H9 (cell line): ENCODE data around the gene TEX11. TPM values are rescaled to one million over a fixed set of nuclear protein-coding genes. Genes with fewer than 3 reads are reported as not detected.

Experiments
- DNase-seq: peaks from one replicate; pipeline ENCODE4 v3.0.0-alpha.2; 2017
- H2AFZ ChIP-seq: one replicate; pipeline ENCODE4 v1.6.1; 2013; ENCODE audit warnings: mild to moderate bottlenecking, low read length, control low read depth, moderate library complexity
- H2AK5ac ChIP-seq: 2 replicates; pipeline ENCODE4 v1.6.1; 2013; ENCODE audit warnings: low read length, control low read depth, mixed read lengths; ENCODE audit not compliant: insufficient read length
- H2BK120ac ChIP-seq: one replicate; pipeline ENCODE4 v1.6.1; 2013; ENCODE audit warnings: low read depth, mild to moderate bottlenecking, low read length, control low read depth, inconsistent platforms; ENCODE audit not compliant: poor library complexity, severe bottlenecking
- H2BK12ac ChIP-seq: 2 replicates; pipeline ENCODE4 v1.6.1; 2013; ENCODE audit warnings: low read length, control low read depth, mixed read lengths, low read depth; ENCODE audit not compliant: insufficient read length
- H2BK15ac ChIP-seq: 2 replicates; pipeline ENCODE4 v1.6.1; 2013; ENCODE audit warnings: low read depth, low read length, control low read depth
- H2BK20ac ChIP-seq: one replicate; pipeline ENCODE4 v1.6.1; 2013; ENCODE audit warnings: low read depth, mild to moderate bottlenecking, low read length, control low read depth, inconsistent platforms; ENCODE audit not compliant: poor library complexity, severe bottlenecking
- H2BK5ac ChIP-seq: 2 replicates; pipeline ENCODE4 v1.6.1; 2013; ENCODE audit warnings: low read length, control low read depth, mixed read lengths; ENCODE audit not compliant: insufficient read length
- H3K14ac ChIP-seq: 2 replicates; pipeline ENCODE4 v1.6.1; 2013; ENCODE audit warnings: low read length, control low read depth; ENCODE audit not compliant: insufficient read depth
- H3K18ac ChIP-seq: 2 replicates; pipeline ENCODE4 v1.6.1; 2013; ENCODE audit warnings: low read depth, mild to moderate bottlenecking, mixed read lengths, low read length, control low read depth; ENCODE audit not compliant: insufficient read length
- H3K23ac ChIP-seq: 2 replicates; pipeline ENCODE4 v1.6.1; 2013; ENCODE audit warnings: low read length, control low read depth, mixed read lengths, low read depth; ENCODE audit not compliant: insufficient read length
- H3K23me2 ChIP-seq: 2 replicates; pipeline ENCODE4 v1.6.1; 2013; ENCODE audit warnings: low read depth, mild to moderate bottlenecking, mixed read lengths, low read length, control low read depth; ENCODE audit not compliant: insufficient read length, poor library complexity, severe bottlenecking
- H3K27ac ChIP-seq: 2 replicates; pipeline ENCODE4 v1.5.1; 2013; ENCODE audit warnings: low read length, control low read depth, mixed read lengths, low read depth; ENCODE audit not compliant: insufficient read length
- H3K27me3 ChIP-seq: 2 replicates; pipeline ENCODE4 v1.6.1; 2013; ENCODE audit warnings: low read length, control low read depth, inconsistent platforms; ENCODE audit not compliant: insufficient read depth
- H3K4ac ChIP-seq: 2 replicates; pipeline ENCODE4 v1.6.1; 2013; ENCODE audit warnings: low read depth, mild to moderate bottlenecking, control low read depth, inconsistent platforms, low read length, moderate library complexity
- H3K4me1 ChIP-seq: 2 replicates; pipeline ENCODE4 v1.6.1; 2013; ENCODE audit warnings: low read length, control low read depth, inconsistent platforms; ENCODE audit not compliant: insufficient read depth
- H3K4me2 ChIP-seq: 2 replicates; pipeline ENCODE4 v1.6.1; 2013; ENCODE audit warnings: low read length, control low read depth, mixed read lengths; ENCODE audit not compliant: insufficient read length, insufficient read depth
- H3K56ac ChIP-seq: 2 replicates; pipeline ENCODE4 v1.6.1; 2013; ENCODE audit warnings: low read depth, mild to moderate bottlenecking, mixed read lengths, low read length, control low read depth; ENCODE audit not compliant: insufficient read length
- H3K79me1 ChIP-seq: 2 replicates; pipeline ENCODE4 v1.6.1; 2013; ENCODE audit warnings: low read depth, mild to moderate bottlenecking, moderate library complexity, low read length, control low read depth, inconsistent platforms; ENCODE audit not compliant: insufficient read depth, poor library complexity, severe bottlenecking
- H3K79me2 ChIP-seq: 2 replicates; pipeline ENCODE4 v1.6.1; 2013; ENCODE audit warnings: low read length, control low read depth, inconsistent platforms; ENCODE audit not compliant: insufficient read depth
- H3K9ac ChIP-seq: 2 replicates; pipeline ENCODE4 v1.6.1; 2013; ENCODE audit warnings: low read length, control low read depth, mixed read lengths; ENCODE audit not compliant: insufficient read length; ENCODE audit errors: extremely low read depth
- H3K9me3 ChIP-seq: one replicate; pipeline ENCODE4 v1.6.1; 2013; ENCODE audit warnings: low read depth, low read length, inconsistent platforms; ENCODE audit not compliant: control insufficient read depth
- H3T11ph ChIP-seq: one replicate; pipeline ENCODE4 v1.6.1; 2013; ENCODE audit warnings: mild to moderate bottlenecking, low read length, control low read depth, inconsistent platforms
- H4K20me1 ChIP-seq: one replicate; pipeline ENCODE4 v1.6.1; 2013; ENCODE audit not compliant: control insufficient read depth, insufficient read length, insufficient read depth
- H4K5ac ChIP-seq: 2 replicates; pipeline ENCODE4 v1.6.1; 2013; ENCODE audit warnings: low read depth, mild to moderate bottlenecking, mixed read lengths, low read length, control low read depth; ENCODE audit not compliant: insufficient read length
- H4K8ac ChIP-seq: replicated peaks from 2 replicates; pipeline ENCODE4 v1.6.1; 2013; ENCODE audit warnings: low read length, control low read depth, mixed read lengths, low read depth; ENCODE audit not compliant: insufficient read length
- H4K91ac ChIP-seq: 2 replicates; pipeline ENCODE4 v1.6.1; 2013; ENCODE audit warnings: low read depth, mild to moderate bottlenecking, moderate library complexity, mixed read lengths, low read length, control low read depth; ENCODE audit not compliant: insufficient read length
- H3K27ac Mint-ChIP-seq, 3 experiments: 2 replicates in 2 of 3; 3 replicates in 1 of 3; pipeline ENCODE4 v1.8.0; 2020 to 2021; ENCODE audit warnings: mixed read lengths in 3 of 3, mild to moderate bottlenecking in 1 of 3, moderate library complexity in 1 of 3
- H3K27me3 Mint-ChIP-seq: 2 replicates; pipeline ENCODE4 v1.8.0; 2021; ENCODE audit warnings: low read depth, mild to moderate bottlenecking, moderate library complexity, mixed read lengths
- H3K36me3 Mint-ChIP-seq, 3 experiments: 2 replicates in 2 of 3; 3 replicates in 1 of 3; pipeline ENCODE4 v1.8.0; 2020 to 2021; ENCODE audit warnings: low read depth in 3 of 3, mixed read lengths in 3 of 3; ENCODE audit not compliant: insufficient read depth in 1 of 3
- H3K4me1 Mint-ChIP-seq, 2 experiments: 2 replicates each; pipeline ENCODE4 v1.8.0; 2020; ENCODE audit warnings: mixed read lengths in 2 of 2
- H3K4me3 Mint-ChIP-seq, 2 experiments: 2 replicates in 1 of 2; 3 replicates in 1 of 2; pipeline ENCODE4 v1.8.0; 2020 to 2021; ENCODE audit warnings: mild to moderate bottlenecking in 2 of 2, mixed read lengths in 2 of 2, moderate library complexity in 1 of 2
- H3K9me3 Mint-ChIP-seq, 2 experiments: 2 replicates in 1 of 2; 3 replicates in 1 of 2; pipeline ENCODE4 v1.8.0; 2020; ENCODE audit warnings: mild to moderate bottlenecking in 2 of 2, mixed read lengths in 2 of 2, moderate library complexity in 1 of 2
- CTCF ChIP-seq: fragments of 200-600 bp; sonication (generic); conservative IDR thresholded peaks from 3 replicates; pipeline ENCODE4 v1.8.0; 2021; ENCODE audit warnings: antibody characterized with exemption, mild to moderate bottlenecking
- WGBS: extraction: QIAGEN DNeasy Blood & Tissue Kit; methylation state at CpG from one replicate; pipeline ENCODE4 v1.1.7; 2013; ENCODE audit warnings: missing lambda C conversion rate, low lambda C conversion rate, mixed read lengths; ENCODE audit not compliant: insufficient read length; ENCODE audit errors: extremely low coverage; 5-methylcytosine and 5-hydroxymethylcytosine counted together
- total RNA-seq: library from RNA; stranded (reverse); gene quantifications from 2 replicates; pipeline ENCODE4 v1.2.1, GENCODE V29; 2021

Gene TEX11
- total RNA-seq, 1 experiment from 2014 or later = 0.22 TPM

- H3K36me3 Mint-ChIP-seq = no peaks in the 10 kb centered on the region; a peak in 1 of 7 replicates
- no peak overlapping the region for H2BK20ac ChIP-seq
Observed at GRCh38 chrX:70618467-70618866, 290.0 kb downstream of the TEX11 start.

More at GRCh38 chrX:70618467-70618866, 290.0 kb downstream of the TEX11 start:
- H4K8ac ChIP-seq = no peak overlapping the region
- H3K4me2 ChIP-seq = no peak overlapping the region
- H3K23me2 ChIP-seq = no peaks in the 10 kb centered on the region
- no peak for TF ChIP-seq CTCF
- no peak overlapping the region for H4K91ac ChIP-seq
- Mint-ChIP-seq H3K4me3 (no peak overlapping the region), H3K9me3 (peaks cover 54 to 59% of the 10 kb centered on the region in 2 experiments), H3K27ac (no peak overlapping the region), H3K27me3 (no peaks in the 10 kb centered on the region; the same call in 1 of the 2 replicates), H3K4me1 (peaks cover 8 to 10% of the 10 kb centered on the region in 2 experiments)
- no peaks in the 10 kb centered on the region for H3K27me3 ChIP-seq
- H4K20me1 ChIP-seq = no peaks in the 10 kb centered on the region
- H2BK120ac ChIP-seq = no peak overlapping the region
- H2AK5ac ChIP-seq = no peak overlapping the region
- H2BK5ac ChIP-seq = no peak overlapping the region
- H3T11ph ChIP-seq = no peak overlapping the region
- H2BK12ac ChIP-seq = no peak overlapping the region
- no peak overlapping the region for H3K56ac ChIP-seq
- no peak overlapping the region for H2BK15ac ChIP-seq
- H3K79me2 ChIP-seq = no peaks in the 10 kb centered on the region
- H3K79me1 ChIP-seq = no peaks in the 10 kb centered on the region
- DNase-seq = no peak
- H2AFZ ChIP-seq = no peak overlapping the region
- no peaks in the 10 kb centered on the region for H3K4me1 ChIP-seq
- H4K5ac ChIP-seq = no peak overlapping the region
- no peak overlapping the region for H3K9ac ChIP-seq
- H3K27ac ChIP-seq = no peak overlapping the region
- H3K23ac ChIP-seq = no peak overlapping the region
- peaks cover 15% of the 10 kb centered on the region for H3K9me3 ChIP-seq
- no peak overlapping the region for H3K18ac ChIP-seq
- WGBS = no CpG with 5 or more reads among the region's 5 CpGs
- no peak overlapping the region for H3K14ac ChIP-seq
- no peak overlapping the region for H3K4ac ChIP-seq
